HG03442 (cell line): ENCODE data around the gene SPRY4.
"Not testable (repeated sequence)": the region's sequence is repeated elsewhere in the genome, so short reads cannot be mapped to it uniquely, and the experiment has no call there.

Experiments
- ATAC-seq: cut with Tn5 transposase; IDR thresholded peaks from one replicate; pipeline ENCODE4 v1.9.1; 2021; ENCODE audit warnings: mild to moderate bottlenecking, moderate library complexity; ENCODE audit not compliant: unreplicated experiment

Gene SPRY4

DNA sequence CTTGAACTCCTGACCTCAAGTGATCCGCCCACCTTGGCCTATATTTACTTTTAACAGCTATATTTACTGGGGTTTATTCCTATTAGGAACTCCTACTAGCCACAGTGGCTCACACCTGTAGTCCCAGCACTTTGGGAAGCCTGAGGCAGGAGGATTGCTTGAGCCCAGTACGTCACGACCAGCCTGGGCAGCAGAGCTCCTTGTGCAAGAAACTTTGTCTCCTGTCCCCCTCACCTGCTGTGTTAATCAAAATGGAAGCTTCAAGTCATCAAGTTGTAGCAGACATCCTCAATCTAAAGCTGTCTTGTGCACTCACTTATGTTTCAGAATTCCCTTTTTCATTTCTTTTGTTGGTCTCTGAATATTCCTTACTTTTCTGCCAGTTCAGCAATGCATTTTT lies 15.0 kb upstream of the SPRY4 start:
- no peak for ATAC-seq

DNA sequence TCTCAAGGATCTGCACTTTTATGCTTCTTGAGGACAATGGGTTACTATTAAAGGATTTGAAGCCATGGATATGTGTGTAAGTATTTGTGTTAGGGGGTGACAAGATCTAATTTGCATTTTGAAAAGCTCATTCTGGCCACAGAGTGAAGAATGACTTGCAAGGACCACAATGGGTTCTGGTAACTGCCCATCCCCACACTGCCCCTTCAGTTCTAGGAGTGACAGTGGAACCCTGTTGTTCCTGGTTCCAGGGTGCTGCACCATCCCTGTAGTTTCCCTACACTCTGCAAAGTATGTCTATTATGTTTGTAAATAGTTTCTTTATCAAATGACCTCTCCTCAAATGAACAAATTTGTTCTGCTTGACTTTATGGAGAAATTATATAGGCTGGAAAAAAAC lies 9.7 kb upstream of the SPRY4 start:
- ATAC-seq = no peak

DNA sequence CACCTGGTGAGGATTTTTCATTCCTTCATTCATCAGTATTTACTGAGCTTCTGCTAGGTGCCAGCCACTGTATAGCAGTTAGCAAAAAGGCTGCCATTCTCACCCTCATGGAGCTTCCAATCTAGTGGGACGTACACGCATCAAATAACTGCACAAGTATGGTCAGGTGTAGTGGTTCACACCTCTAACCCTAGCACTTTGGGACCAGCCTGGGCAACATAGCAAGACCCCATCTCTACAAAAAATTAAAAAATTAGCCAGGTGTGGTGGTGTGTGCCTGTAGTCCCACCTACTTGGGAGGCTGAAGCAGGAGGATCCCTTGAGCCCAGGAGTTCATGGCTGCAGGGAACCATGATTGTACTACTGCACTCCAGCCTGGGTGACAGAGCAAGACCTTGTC lies 8.9 kb upstream of the SPRY4 start:
- not testable (repeated sequence) for ATAC-seq

DNA sequence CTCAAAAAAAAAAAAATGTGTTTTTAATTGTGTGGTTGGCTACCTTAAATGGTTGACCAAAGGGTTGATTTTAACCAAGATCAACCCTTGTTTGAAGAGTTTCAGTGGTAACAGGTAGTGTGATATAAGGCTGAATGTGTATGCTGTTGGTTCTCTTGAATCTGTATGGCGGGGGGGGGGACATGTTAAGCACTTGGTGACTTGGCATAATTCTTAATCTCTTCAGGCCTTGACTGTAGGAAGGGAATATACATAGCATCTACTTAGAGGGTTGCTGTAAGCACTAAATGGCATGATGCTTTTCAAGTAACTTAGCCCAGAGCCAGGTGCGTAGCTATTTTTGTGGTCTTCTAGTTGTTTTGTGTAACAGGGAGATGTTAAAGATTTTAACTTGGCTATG lies 5.6 kb upstream of the SPRY4 start:
- ATAC-seq = no peak

DNA sequence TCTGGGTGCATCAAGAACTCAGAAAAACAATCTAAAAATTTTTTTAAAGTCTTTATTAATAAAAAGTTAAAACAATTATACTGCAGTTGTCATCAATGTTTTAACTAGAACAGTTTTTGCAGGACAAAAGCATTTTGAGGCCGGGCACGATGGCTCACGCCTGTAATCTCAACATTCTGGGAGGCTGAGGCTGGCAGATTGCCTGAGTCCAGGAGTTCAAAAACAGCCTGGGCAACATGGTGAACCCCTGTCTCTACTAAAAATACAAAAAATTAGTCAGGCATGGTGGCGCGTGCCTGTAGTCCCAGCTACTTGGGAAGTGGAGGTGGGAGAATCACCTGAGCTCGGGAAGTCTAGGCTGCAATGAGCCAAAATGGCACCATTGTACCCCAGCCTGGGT lies 5.2 kb upstream of the SPRY4 start:
- ATAC-seq = no peak

DNA sequence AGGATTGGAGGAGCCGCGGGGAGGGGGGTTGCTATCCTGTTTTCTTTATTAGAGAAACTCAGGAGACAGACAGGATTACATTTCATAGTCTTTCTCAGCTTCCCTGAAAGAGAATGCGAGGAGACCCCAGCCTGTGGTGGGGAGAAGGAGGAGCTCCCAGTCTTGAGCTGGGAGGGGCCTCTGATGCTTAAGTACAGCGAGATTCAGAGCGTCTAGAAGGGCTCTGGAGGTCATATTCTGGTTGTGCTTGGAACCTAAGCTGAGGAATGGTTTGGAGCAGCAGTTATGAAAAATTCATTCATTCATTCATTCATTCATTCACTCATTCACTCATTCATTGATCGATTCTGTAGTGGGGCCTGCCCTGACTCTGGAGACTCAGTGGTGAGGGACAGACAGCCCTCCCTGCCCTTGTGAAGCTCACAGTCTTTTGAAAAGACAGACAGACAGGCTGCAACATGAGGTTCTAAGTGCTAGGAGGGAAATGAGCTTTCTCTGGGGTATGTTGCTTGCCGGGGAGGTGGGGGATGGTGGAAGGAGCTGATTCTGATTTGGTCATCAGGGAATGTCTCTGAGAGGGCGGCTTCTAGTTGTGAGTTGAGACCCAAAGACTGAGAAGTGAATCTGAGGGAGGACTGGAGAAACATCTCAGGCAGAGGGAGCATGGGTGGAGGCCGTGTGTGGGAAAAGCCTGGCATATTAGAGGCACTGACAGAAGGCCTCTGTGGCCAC lies 2.5 kb upstream of the SPRY4 start:
- no peak for ATAC-seq

DNA sequence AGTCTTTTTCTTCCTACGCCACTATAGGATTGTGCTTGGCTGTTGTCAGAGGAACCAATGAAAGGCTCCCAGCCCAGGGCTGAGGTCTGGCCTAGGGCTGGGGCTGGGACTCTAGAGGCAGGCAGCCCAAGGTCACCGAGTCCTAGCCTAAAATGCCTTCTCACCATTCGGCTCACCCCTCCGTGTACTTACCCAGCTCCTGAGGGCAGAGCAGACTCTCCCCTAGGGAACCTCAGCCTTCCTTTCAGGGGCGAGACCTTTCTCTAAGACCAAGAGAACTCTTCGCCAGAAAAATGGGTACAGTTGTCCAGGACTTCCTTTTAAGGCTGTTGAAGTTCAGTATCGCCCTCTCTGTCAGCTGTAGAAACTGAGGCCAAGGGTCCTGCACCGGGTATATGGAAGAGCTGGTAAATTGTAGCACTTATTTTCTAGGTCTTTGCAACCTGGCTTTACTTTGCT lies 1.7 kb upstream of the SPRY4 start:
- ATAC-seq = no peak

DNA sequence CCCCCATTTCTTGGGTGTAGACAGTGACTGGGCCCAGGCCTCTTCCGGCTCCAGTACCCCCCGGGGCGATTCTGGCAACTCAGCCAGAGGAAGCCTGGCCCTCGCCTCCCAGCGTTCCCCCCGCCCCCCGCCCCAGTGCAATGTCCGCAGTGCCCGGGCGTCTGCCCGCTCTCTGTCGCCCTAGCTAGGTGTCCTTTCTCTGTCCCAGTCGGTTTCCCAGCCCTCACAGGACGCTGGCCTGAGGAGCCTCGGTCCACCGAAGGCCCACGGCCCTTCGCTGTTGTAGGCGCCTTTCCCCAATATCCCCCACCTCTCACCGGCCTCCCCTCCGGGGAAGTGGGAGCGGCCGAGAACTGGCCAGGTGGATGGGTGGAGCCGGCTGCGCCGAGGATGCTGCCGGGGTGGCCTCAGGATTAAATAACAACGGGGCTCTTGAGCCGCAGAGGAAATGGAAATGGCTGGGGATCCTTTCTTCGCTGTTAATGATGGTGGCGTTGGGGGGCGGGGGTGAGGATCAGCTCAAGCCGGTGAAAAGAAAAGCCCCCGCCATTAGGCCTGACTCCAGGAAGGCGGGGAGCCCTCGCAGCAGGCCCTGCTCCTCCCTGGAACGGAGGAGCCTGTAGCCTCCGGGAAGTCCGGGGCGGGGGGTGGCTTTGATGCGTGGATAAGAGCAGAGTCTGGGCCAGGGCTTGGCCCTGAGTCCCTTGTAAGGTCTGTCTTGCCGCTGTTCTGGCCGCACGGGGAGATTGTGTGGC lies 1.1 kb upstream of the SPRY4 start:
- no peak for ATAC-seq

DNA sequence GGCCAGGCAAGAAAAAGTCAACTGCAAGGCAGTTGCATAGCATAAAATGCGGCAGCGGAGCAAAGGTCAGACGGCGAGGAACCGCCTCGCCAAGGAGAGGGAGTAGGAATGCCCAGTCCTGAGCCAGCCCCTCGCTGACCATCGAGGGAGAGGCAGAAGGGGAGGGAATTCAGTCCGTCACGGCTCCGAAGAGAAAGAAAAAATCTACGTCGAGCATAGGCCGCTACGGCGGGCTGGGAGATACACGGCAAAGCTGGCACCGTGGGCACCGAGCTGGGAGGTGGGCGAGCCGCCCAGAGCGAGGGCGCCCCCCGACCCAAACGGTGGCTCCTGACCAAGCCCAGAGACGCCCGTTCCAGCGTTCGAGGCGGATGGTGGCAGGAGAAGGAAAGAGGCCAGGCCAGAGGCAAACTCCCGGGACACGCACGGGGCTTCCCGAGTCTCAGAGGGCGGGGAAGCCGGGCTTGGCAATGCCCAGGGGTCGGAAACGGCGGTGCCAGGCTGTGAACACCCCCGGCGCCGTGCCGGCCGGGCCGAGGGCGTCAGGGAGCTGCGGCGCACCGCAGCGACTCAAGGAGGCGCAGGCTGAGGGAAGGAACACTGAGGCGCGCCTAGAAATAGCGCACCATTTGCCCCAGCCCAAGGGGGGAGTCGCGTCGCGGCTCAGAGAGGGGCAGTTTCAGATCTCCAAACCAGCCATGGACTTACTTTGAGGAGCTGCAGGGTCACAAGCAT lies 518 bp downstream of the SPRY4 start:
- ATAC-seq = peak; percentile 36

DNA sequence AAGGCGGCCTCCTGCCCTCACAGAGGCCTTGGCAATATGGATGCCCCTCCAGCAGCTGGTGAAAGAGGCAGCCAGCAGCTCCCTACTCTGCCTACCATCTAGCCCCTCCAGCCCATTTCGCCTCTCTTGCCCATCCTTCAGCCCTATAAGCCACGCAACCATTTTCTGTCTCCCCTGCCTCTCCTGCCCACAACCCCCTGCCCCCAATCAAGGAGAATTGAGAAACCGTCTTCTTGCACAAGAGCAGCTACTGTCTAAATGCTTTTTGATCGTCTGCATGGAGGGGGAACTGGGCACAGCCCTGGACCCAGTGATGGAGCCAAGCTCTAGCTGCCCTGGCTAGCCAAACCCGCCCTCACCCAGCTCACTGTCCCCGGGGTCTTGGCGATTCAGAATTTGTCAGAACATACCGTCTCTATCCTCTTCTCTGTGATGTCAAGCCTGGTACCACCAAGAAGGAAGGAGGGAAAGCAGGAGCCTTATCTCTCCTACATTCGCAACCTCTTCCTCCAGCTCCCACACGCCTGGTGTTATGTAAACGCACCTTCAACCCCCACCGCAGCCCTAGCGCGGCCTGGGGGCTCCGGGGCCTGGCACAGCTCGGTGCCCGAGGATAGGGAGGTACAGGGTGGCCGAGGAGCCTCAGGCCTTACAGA lies 1.2 kb downstream of the SPRY4 start:
- no peak for ATAC-seq

DNA sequence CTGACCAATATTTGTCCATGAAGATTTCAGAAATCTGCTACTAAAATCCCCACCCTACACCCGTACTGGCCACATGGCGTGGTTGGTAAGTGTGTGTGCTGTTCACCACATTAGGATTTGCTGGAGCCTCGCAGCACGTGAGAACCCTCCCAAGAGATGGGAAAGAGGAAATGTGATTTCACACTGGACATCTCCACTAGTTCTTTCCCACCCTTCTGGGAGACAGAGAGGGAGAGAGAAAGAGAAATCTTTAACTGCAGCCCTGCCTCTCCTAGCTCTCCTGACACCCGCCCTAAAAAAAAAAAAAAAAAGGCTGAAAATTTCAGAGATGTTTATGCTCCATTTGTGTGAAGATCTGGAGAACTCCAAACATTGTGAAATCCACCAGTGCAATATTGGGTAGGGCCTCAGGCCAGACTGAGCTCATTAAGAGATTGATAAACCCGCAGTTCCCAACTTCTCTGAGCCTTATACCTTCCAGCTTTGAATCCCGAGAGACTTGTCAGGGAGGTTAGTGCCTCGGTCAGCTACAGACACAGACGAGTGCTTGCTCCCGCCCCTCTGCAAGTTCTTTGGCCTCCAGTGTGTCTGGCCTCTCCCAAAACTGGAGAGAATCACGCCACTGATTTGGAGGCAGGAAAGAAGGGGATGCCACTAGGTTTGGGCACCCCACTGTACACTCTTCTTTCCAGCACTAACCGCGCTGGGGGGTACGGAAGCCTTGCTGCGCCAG lies 1.9 kb downstream of the SPRY4 start:
- no peak for ATAC-seq

DNA sequence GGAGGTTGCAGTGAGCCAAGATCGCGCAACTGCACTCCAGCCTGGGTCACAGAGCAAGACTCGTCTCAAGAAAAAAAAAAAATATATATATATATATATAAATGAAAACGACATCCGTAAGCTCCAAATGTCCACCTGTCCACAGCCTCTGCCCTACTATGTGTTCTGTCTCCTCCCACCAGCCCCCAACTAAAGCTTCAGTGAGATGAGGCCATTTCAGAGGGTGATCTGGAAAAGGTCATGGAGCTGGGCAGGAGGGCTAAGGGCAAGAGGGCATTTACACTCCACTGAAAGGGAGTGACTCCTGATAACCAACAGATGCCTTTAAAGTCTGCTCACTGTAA lies 2.4 kb downstream of the SPRY4 start:
- no peak for ATAC-seq

DNA sequence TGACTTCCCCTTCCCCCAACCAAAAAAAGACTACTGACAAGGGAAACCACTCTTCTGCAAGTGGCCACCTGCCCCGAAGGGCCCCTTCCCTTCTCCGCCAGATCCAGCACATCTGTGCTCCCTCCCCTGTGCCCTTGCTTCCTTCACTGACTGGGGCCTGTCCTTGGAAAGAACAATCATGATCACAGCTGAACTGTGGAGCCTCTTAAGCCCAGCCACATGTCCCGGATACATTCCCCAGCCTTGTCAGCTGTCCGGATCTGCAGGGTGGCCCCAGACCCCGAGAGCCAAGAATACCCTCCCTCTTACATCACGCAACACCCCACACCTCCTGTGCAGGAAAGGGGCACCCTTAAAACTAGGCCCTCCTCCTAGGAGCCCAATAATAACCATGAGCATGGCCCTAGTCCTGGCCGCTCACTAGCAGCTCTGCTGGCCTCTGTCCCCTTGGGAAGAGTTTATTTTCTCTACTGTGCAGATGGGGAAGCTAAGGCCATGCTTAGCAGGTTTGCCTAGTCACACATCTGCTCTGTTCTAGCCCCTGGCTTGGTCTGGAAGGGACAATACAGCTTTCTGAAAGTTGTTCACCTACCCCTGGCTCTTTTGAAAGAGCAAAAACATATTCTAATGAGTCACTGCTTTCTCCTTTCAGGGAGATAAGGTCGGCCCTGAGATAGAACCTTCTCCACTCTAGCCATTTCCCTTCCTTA lies 3.8 kb downstream of the SPRY4 start:
- ATAC-seq = no peak

DNA sequence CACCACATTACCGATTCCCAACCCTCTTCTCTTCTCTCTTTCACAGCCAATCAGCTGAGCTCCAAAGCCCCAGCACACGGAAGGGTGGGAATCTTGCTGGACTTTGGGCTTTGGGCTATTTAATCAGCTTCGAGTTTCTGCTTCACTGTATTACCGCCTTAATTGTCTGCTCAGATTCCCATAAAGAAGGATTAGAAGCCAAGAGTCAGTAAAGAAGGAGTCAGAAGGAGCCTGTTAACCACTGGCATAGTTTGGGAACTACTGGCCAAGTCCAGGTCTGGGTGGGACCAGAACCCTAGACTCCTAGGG lies 4.4 kb downstream of the SPRY4 start:
- no peak for ATAC-seq

DNA sequence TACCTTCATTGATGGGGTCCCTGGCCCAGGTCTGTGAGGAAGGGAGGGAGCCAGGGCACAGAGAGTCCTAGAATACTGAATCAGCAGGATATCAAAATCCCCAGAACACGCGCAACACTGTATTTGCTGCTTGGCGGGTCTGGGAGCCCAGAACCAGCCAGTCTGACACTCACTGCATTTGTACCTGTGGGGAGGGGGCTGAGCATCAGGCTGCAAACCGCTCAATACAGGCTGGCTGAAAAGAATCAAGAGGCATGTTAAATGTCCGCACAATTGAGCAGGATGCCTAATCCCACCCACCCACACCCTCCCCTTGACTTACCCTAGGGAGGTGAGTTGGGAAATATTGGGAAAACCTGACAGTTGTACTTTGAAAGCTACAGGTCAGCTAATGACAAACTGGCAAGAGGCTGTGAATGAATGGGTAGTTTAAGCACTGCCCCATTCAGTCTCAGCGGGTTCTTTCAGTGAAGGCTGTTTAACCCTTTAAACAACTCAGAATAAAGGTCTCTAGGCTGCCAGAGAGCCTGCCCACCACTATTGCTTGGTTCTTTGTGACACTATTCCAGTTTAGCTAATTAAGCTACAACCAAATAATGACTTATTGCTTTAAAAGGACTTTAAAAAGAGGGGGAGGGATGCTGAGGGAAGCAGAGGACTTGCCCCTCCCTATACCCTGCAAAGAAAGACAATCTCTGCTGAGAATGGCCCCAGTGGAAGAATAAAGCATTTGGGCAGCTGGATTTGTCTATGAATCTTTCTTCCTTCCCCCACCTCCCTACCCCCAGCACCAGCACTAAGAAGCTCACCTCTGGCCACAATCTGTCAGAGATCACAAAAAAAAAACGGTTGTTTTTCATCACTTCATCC lies 5.0 kb downstream of the SPRY4 start:
- ATAC-seq = no peak

DNA sequence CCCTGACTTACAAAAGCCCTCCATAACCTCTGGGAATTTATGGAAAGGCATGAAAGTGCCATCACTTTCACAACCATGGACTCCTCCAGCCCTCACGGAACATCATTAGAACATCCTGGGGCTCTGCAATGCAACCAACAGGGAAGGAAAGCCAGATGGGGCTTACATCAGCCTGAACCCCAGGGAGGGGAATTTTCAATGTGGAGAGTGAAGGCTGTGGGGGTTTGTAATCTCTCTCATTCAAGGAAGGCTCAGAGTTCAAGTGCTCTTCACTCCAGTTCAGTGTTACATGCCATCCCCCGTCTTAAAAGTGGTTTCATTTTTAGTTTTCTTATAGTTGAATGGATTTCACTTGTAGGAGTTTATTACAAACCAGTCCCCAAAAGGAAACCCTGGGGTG lies 5.7 kb downstream of the SPRY4 start:
- no peak for ATAC-seq

DNA sequence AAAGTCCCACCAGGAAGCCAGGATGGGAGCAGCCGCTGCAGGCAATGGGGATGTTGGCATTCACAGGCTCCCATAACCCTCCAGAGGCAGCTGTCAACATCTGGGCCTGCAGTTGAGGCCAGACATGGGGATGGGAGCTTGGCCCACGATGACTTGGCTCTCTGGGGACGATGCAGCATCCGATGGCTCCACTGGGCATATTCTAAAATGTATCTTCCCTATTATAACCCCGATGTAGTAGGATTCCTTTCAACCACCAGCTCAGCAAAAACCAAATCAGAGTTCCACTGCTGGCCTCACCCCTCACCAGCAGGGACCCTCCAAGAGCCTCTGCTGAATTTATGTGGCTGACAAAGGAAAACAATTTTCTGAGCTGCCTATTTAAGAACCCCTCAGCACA lies 7.1 kb downstream of the SPRY4 start:
- no peak for ATAC-seq

DNA sequence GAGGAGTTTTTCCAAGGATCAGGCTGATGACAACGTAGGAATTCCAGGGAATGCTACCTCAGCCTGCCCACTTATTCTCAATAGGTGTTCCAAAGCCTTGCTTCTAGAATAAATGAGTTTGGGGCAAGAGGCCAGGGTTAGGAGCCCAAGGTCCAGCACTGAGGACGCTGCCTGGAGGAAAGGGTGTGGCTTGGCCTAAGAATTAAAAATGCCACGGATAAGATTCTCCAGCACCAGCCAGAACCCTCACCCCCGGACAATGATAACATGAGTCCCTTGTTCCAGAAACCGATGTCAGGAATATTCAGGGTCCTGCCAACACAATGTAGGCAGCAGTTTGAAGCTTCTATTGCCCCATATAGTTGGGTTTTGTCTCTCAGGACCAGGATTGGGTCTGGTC lies 7.6 kb downstream of the SPRY4 start:
- no peak for ATAC-seq

DNA sequence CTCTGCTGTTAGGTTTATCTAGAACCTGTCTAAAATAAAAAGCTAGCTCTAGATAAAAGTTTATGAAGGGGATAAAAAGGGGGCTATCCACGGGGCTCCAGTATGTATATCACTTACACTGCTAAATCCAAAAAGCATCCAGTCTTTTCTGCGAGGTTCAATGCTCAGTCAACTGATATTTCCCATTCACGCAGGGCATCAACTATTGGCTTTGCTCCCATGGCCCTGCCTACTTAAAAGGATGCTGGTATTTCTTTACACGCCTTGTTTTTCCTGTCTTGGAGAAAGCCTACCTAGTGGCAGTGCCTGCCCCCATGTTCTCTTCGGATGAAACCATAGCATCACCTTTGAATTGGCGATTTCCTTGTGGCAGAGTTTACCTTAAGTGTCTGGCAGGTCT lies 8.1 kb downstream of the SPRY4 start:
- no peak for ATAC-seq
